ENCODE data around the gene PLCG2.
"Not testable (repeated sequence)": the region's sequence is repeated elsewhere in the genome, so short reads cannot be mapped to it uniquely, and the experiment has no call there.

The PLCG2 gene

GRCh38 chr16:81846105-81846504 is 67.0 kb downstream of the PLCG2 start:
- DNase-seq (ENCODE audit: low read depth): no peak

GRCh38 chr16:81848306-81848853 is 69.3 kb downstream of the PLCG2 start:
- no peak for DNase-seq (ENCODE audit: low read depth)

GRCh38 chr16:81850197-81850944 is 71.3 kb downstream of the PLCG2 start:
- no peak for DNase-seq (ENCODE audit: low read depth)

- DNase-seq (ENCODE audit: low read depth): no peak
Observed at GRCh38 chr16:81852347-81852746, 73.3 kb downstream of the PLCG2 start.

GRCh38 chr16:81855552-81856153 is 76.6 kb downstream of the PLCG2 start:
- no peak for DNase-seq (ENCODE audit: low read depth)

GRCh38 chr16:81860287-81861266 is 81.5 kb downstream of the PLCG2 start:
- no peak for DNase-seq (ENCODE audit: low read depth)

- DNase-seq (ENCODE audit: low read depth): no peak
Observed at GRCh38 chr16:81861503-81861902, 82.4 kb downstream of the PLCG2 start.

- DNase-seq (ENCODE audit: low read depth): no peak
Observed at GRCh38 chr16:81861915-81862314, 82.8 kb downstream of the PLCG2 start.

GRCh38 chr16:81863630-81864352 is 84.7 kb downstream of the PLCG2 start:
- DNase-seq (ENCODE audit: low read depth): no peak

GRCh38 chr16:81864646-81865382 is 85.7 kb downstream of the PLCG2 start:
- DNase-seq (ENCODE audit: low read depth): no peak

- no peak for DNase-seq (ENCODE audit: low read depth)
Observed at GRCh38 chr16:81866820-81867440, 87.8 kb downstream of the PLCG2 start.

- no peak for DNase-seq (ENCODE audit: low read depth)
Observed at GRCh38 chr16:81868057-81868748, 89.1 kb downstream of the PLCG2 start.

- no peak for DNase-seq (ENCODE audit: low read depth)
Observed at GRCh38 chr16:81869326-81869725, 90.2 kb downstream of the PLCG2 start.

- no peak for DNase-seq (ENCODE audit: low read depth)
Observed at GRCh38 chr16:81873206-81873605, 94.1 kb downstream of the PLCG2 start.

- peak; percentile 18 for DNase-seq (ENCODE audit: low read depth)
Observed at GRCh38 chr16:81873843-81874752, 95.0 kb downstream of the PLCG2 start.

- DNase-seq (ENCODE audit: low read depth): no peak
Observed at GRCh38 chr16:81875461-81875860, 96.4 kb downstream of the PLCG2 start.

GRCh38 chr16:81876273-81876900 is 97.3 kb downstream of the PLCG2 start:
- DNase-seq (ENCODE audit: low read depth): no peak

- DNase-seq (ENCODE audit: low read depth): not testable (repeated sequence)
Observed at GRCh38 chr16:81877490-81877889, 98.4 kb downstream of the PLCG2 start.

All from fibroblast of gingiva (primary cell).